GM23338 (cell line): ENCODE measurements around the gene AGO1. TPM values are rescaled to one million over a fixed set of nuclear protein-coding genes. Genes with fewer than 3 reads are reported as not detected.

Source experiments
- ATAC-seq: fragments of 200-7000 bp; cut with Tn5 transposase; 3 replicates; pipeline ENCODE4 v1.9.1; 2020
- DNase-seq: peaks from one replicate; pipeline ENCODE4 v3.0.0-alpha.2; 2015; ENCODE audit warnings: low spot score
- H2AFZ ChIP-seq: fragments of 200-600 bp; sonication (generic); 2 replicates; pipeline ENCODE4 v1.8.0; 2016; ENCODE audit warnings: antibody characterized with exemption, mild to moderate bottlenecking, moderate library complexity
- H3F3A ChIP-seq: fragments of 200-600 bp; sonication (generic); replicated peaks from 2 replicates; pipeline ENCODE4 v1.8.0; 2017; ENCODE audit warnings: antibody characterized with exemption, mixed run types, low read depth
- H3K27ac ChIP-seq: fragments of 200-600 bp; sonication (generic); 2 replicates; pipeline ENCODE4 v1.6.1; 2016; ENCODE audit warnings: low read depth
- H3K27me3 ChIP-seq: fragments of 200-600 bp; sonication (generic); 2 replicates; pipeline ENCODE4 v1.8.0; 2016; ENCODE audit warnings: mild to moderate bottlenecking, mixed run types, moderate library complexity; ENCODE audit not compliant: insufficient read depth
- H3K36me3 ChIP-seq: fragments of 200-600 bp; sonication (generic); 2 replicates; pipeline ENCODE4 v1.8.0; 2016; ENCODE audit warnings: mild to moderate bottlenecking; ENCODE audit not compliant: insufficient read depth
- H3K4me1 ChIP-seq: fragments of 200-600 bp; sonication (generic); 2 replicates; pipeline ENCODE4 v1.8.0; 2016; ENCODE audit warnings: mild to moderate bottlenecking, moderate library complexity; ENCODE audit not compliant: insufficient read depth
- H3K4me2 ChIP-seq: fragments of 200-600 bp; sonication (generic); 2 replicates; pipeline ENCODE4 v1.7.1; 2017; ENCODE audit warnings: mixed run types
- H3K4me3 ChIP-seq: fragments of 200-600 bp; sonication (generic); 2 replicates; pipeline ENCODE4 v1.6.1; 2016; ENCODE audit warnings: mixed run types
- H3K79me2 ChIP-seq: fragments of 200-600 bp; sonication (generic); replicated peaks from 2 replicates; pipeline ENCODE4 v1.8.0; 2017; ENCODE audit warnings: mild to moderate bottlenecking; ENCODE audit not compliant: insufficient read depth
- H3K9me2 ChIP-seq: fragments of 200-600 bp; sonication (generic); 2 replicates; pipeline ENCODE4 v1.8.0; 2017; ENCODE audit not compliant: insufficient read depth
- H4K20me1 ChIP-seq: fragments of 200-600 bp; sonication (generic); replicated peaks from 2 replicates; pipeline ENCODE4 v1.8.0; 2017; ENCODE audit warnings: mild to moderate bottlenecking; ENCODE audit not compliant: insufficient read depth
- H3K27ac Mint-ChIP-seq: 2 replicates; pipeline ENCODE4 v1.8.0; 2020; ENCODE audit warnings: inconsistent platforms, mild to moderate bottlenecking, moderate library complexity, mixed read lengths
- H3K27me3 Mint-ChIP-seq: 3 replicates; pipeline ENCODE4 v1.8.0; 2022; ENCODE audit warnings: low read depth, mild to moderate bottlenecking, moderate library complexity, mixed read lengths, inconsistent platforms; ENCODE audit not compliant: insufficient read depth, poor library complexity
- H3K36me3 Mint-ChIP-seq: 3 replicates; pipeline ENCODE4 v1.8.0; 2021; ENCODE audit warnings: low read depth, mild to moderate bottlenecking, inconsistent platforms, moderate library complexity, mixed read lengths
- H3K4me1 Mint-ChIP-seq: 3 replicates; pipeline ENCODE4 v1.8.0; 2020; ENCODE audit warnings: mild to moderate bottlenecking, inconsistent platforms, mixed read lengths
- H3K4me3 Mint-ChIP-seq: 3 replicates; pipeline ENCODE4 v1.8.0; 2021; ENCODE audit warnings: moderate library complexity, mild to moderate bottlenecking, inconsistent platforms, mixed read lengths
- H3K9me3 Mint-ChIP-seq: 3 replicates; pipeline ENCODE4 v1.8.0; 2020; ENCODE audit warnings: moderate library complexity, mild to moderate bottlenecking, inconsistent platforms, mixed read lengths
- CREB1 ChIP-seq: fragments of 250-450 bp; sonication (Bioruptor Pico); IDR thresholded peaks from 2 replicates; pipeline ENCODE4 v1.5.0; 2020; ENCODE audit warnings: low read depth, mild to moderate bottlenecking, moderate library complexity
- EZH2 ChIP-seq: fragments of 200-600 bp; sonication (generic); IDR thresholded peaks from one replicate; pipeline ENCODE4 v1.8.0; 2017; ENCODE audit warnings: antibody characterized with exemption, mild to moderate bottlenecking, low read depth; ENCODE audit not compliant: unreplicated experiment
- EZH2phosphoT487 ChIP-seq: fragments of 200-600 bp; sonication (generic); IDR thresholded peaks from one replicate; pipeline ENCODE4 v1.8.1; 2018; ENCODE audit warnings: antibody characterized with exemption; ENCODE audit not compliant: unreplicated experiment
- JUNB ChIP-seq: IDR thresholded peaks from one replicate; pipeline ENCODE4 v1.6.1; 2016; ENCODE audit warnings: antibody characterized with exemption; ENCODE audit not compliant: unreplicated experiment
- NANOG ChIP-seq: IDR thresholded peaks from 2 replicates; pipeline ENCODE4 v1.6.1; 2016; ENCODE audit warnings: antibody characterized with exemption, borderline replicate concordance
- REST ChIP-seq: IDR thresholded peaks from one replicate; pipeline ENCODE4 v1.6.1; 2018; ENCODE audit warnings: antibody characterized with exemption; ENCODE audit not compliant: unreplicated experiment
- STAT1 ChIP-seq: IDR thresholded peaks from one replicate; pipeline ENCODE4 v1.6.1; 2016; ENCODE audit warnings: antibody characterized with exemption; ENCODE audit not compliant: unreplicated experiment
- ZNF331 ChIP-seq: fragments of 250-450 bp; sonication (Bioruptor Pico); IDR thresholded peaks from 2 replicates; pipeline ENCODE4 v1.5.0; 2020; ENCODE audit warnings: low read depth, mild to moderate bottlenecking, moderate library complexity
- ZNF462 ChIP-seq: fragments of 250-450 bp; sonication (Bioruptor Pico); IDR thresholded peaks from 2 replicates; pipeline ENCODE4 v1.5.0; 2020; ENCODE audit warnings: mild to moderate bottlenecking, moderate library complexity
- polyA plus RNA-seq: library from polyadenylated mRNA; unstranded; fragments of >200 nt; fragmentation: Nextera tagmentation; extraction: Ambion mirVana; gene quantifications from 2 replicates; pipeline ENCODE4 v1.2.1, GENCODE V29; 2016
- total RNA-seq: library from RNA; depleted of rRNA; stranded (reverse); fragments of >200 nt; shearing (Covaris generic); gene quantifications from 2 replicates; pipeline ENCODE4 v1.2.3, GENCODE V29; 2014
- TF ChIP-seq, protein P1 (sequence below), 2 experiments: fragments of 200-600 bp in 1 of 2; sonication (generic) in 1 of 2; conservative IDR thresholded peaks; 2 replicates each; pipeline versions ENCODE4 v1.5.1 to v1.6.1; 2016 to 2017; ENCODE audit warnings: antibody characterized with exemption in 2 of 2, low read depth in 2 of 2, mild to moderate bottlenecking in 2 of 2, moderate library complexity in 1 of 2

The AGO1 gene
- total and polyA plus RNA-seq, 2 experiments from 2014 or later = 10.6 to 65.1 TPM

DNA sequence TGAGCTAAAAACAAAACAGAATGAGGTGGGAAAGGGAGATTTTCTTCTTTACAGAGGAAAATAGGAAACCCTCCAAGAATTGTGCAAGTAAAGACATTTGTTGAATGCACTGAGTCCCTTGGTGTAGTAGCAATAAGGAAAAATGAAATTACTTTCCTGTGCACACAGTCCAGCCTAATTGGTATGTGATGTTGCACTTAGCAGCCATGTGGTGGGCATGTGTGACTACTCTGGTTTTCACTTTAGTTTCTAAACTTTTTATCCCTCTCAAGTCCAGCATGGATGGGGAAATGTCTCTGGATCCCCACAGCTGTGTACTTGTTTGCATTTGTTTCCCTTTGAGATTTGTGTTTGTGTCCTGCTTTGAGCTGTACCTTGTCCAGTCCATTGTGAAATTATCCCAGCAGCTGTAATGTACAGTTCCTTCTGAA lies 40.8 kb downstream of the AGO1 start:
- ATAC-seq (no peak), DNase-seq (no peak)
- no peak overlapping the region for H3K4me2 ChIP-seq
- Mint-ChIP-seq H3K27me3 (peaks cover 8% of the 10 kb centered on the region), H3K27ac (no peak overlapping the region), H3K4me3 (no peak overlapping the region), H3K9me3 (no peaks in the 10 kb centered on the region), H3K36me3 (peaks cover 36% of the 10 kb centered on the region), H3K4me1 (peaks cover 3% of the 10 kb centered on the region; the same call in 2 of the 3 replicates)
- peaks cover 18% of the 10 kb centered on the region for H4K20me1 ChIP-seq
- no peak overlapping the region for H3K27ac ChIP-seq
- H3K27me3 ChIP-seq = no peaks in the 10 kb centered on the region
- no peak for TF ChIP-seq ZNF462 (CRISPR knock-in tag)
- TF ChIP-seq, protein P1, sequence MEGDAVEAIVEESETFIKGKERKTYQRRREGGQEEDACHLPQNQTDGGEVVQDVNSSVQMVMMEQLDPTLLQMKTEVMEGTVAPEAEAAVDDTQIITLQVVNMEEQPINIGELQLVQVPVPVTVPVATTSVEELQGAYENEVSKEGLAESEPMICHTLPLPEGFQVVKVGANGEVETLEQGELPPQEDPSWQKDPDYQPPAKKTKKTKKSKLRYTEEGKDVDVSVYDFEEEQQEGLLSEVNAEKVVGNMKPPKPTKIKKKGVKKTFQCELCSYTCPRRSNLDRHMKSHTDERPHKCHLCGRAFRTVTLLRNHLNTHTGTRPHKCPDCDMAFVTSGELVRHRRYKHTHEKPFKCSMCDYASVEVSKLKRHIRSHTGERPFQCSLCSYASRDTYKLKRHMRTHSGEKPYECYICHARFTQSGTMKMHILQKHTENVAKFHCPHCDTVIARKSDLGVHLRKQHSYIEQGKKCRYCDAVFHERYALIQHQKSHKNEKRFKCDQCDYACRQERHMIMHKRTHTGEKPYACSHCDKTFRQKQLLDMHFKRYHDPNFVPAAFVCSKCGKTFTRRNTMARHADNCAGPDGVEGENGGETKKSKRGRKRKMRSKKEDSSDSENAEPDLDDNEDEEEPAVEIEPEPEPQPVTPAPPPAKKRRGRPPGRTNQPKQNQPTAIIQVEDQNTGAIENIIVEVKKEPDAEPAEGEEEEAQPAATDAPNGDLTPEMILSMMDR (conservative IDR thresholded peaks at IDR 0.05; ENCODE audit: low read depth in 2 of 2) = no peak
- TF ChIP-seq JUNB = no peak
- TF ChIP-seq EZH2phosphoT487 = no peak
- TF ChIP-seq NANOG = no peak
- no peak for TF ChIP-seq STAT1
- TF ChIP-seq CREB1 (CRISPR knock-in tag) = no peak
- TF ChIP-seq REST = no peak
- no peak for TF ChIP-seq ZNF331 (CRISPR knock-in tag)
- no peak for TF ChIP-seq EZH2
- no peaks in the 10 kb centered on the region for H3K79me2 ChIP-seq
- H3K4me3 ChIP-seq = no peak overlapping the region
- 0 out of 2 replicates have a peak, but pooled peaks cover 8% of the 10 kb centered on the region for H3F3A ChIP-seq
- peaks cover 21% of the 10 kb centered on the region for H3K36me3 ChIP-seq
- H2AFZ ChIP-seq = no peak overlapping the region
- H3K9me2 ChIP-seq = no peaks in the 10 kb centered on the region
- H3K4me1 ChIP-seq = no peaks in the 10 kb centered on the region
